Skin epidermis (tissue), 12 donors: ENCODE results near the gene NPEPL1.
"Not testable (repeated sequence)": the region's sequence is repeated elsewhere in the genome, so short reads cannot be mapped to it uniquely, and the experiment has no call there.

Experiments
- H3K27ac ChIP-seq, 21 experiments: fragments of 200-600 bp; sonication (generic) in 11 of 21; one replicate each; pipeline ENCODE4 v1.5.0; 2020; ENCODE audit warnings: mild to moderate bottlenecking in 3 of 21, inconsistent platforms in 2 of 21, moderate library complexity in 2 of 21
- H3K4me3 ChIP-seq, 7 experiments: fragments of 200-600 bp; sonication (generic) in 2 of 7; one replicate each; pipeline ENCODE4 v1.5.0; 2020; ENCODE audit warnings: inconsistent platforms in 2 of 7, mild to moderate bottlenecking in 2 of 7, moderate library complexity in 1 of 7

The NPEPL1 gene, protein sequence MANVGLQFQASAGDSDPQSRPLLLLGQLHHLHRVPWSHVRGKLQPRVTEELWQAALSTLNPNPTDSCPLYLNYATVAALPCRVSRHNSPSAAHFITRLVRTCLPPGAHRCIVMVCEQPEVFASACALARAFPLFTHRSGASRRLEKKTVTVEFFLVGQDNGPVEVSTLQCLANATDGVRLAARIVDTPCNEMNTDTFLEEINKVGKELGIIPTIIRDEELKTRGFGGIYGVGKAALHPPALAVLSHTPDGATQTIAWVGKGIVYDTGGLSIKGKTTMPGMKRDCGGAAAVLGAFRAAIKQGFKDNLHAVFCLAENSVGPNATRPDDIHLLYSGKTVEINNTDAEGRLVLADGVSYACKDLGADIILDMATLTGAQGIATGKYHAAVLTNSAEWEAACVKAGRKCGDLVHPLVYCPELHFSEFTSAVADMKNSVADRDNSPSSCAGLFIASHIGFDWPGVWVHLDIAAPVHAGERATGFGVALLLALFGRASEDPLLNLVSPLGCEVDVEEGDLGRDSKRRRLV

DNA sequence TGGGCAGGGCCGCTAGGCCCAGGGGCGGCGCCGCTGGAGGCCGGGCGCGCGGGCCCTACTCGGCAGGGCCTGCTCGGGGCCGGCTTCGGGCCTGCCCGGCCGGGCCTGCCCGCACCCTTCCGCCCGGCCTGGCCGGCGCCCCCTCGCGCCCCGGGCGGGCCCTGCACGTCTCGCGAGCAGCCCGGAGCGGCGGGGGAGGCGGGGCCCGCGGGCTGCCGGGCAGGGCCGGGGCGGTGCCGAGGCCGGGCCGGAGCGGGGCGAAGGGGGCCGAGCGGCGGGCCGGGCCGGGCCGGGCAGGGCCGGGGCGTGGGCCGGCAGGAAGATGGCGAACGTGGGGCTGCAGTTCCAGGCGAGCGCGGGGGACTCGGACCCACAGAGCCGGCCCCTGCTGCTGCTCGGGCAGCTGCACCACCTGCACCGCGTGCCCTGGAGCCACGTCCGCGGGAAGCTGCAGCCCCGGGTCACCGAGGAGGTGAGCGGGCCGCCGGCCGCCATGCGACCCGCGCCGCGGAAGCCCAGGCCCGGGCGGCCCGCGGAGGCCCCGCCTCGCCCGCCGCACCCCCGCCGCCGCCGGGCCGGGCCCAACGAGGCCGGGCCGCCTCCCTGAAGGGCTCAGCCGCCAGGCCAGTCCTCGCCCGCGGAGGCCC, at the start of gene NPEPL1:
Gene NPEPL1, plus strand, starts transcription at position 222 of the 647 bp plus-strand sequence. Its CDS starts 101 bp downstream, at position 323.
- H3K27ac ChIP-seq = peak within 1 kb of the TSS; percentile 69 to 98 (median 88)
- H3K4me3 ChIP-seq = peak within 1 kb of the TSS; percentile 37 to 54 (median 45)

DNA sequence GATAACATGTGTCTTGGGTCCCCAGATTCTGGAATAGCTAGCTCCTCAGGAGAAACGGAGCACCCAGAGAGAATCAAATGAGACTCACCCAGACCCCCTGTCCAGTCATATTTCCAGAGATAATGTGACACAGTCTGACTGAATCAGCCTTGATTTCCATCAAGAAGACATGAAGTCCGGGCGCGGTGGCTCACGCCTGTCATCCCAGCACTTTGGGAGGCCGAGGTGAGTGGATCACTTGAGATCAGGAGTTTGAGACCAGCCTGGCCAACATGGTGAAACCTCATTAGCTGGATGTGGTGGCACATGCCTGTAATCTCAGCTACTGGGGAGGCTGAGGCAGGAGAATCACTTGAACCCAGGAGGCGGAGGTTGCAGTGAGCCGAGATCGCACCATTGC, 49.7 kb upstream of the NPEPL1 start:
- H3K4me3 ChIP-seq, H3K27ac ChIP-seq: not testable (repeated sequence)

DNA sequence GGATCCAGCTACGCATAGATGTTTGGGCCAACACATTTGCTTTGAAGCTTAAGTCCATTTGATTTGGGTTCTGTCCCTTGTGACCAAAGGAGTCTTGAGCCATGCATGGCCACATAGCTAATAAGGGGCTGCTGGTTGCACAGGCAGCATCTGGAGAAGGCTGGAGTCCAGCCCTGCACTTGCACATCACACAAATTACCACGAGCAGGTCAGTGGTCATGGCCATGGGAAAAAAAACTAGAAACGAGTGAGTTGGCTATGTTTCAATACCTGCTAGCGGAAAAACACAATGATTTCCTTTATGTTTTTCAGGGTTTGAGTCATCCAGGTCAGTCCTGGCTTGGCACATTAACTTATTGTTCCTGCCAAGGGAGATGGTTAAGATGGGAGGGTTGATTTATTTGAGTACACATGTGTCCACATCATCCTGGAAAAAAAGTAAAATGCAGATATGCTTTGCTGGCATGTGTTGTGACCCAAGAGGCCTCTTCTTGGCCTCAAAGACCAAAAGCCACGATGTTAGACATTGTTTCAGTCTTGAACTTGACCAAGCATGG, 47.1 kb upstream of the NPEPL1 start:
- H3K27ac ChIP-seq = no peak overlapping the region
- H3K4me3 ChIP-seq = no peak overlapping the region

DNA sequence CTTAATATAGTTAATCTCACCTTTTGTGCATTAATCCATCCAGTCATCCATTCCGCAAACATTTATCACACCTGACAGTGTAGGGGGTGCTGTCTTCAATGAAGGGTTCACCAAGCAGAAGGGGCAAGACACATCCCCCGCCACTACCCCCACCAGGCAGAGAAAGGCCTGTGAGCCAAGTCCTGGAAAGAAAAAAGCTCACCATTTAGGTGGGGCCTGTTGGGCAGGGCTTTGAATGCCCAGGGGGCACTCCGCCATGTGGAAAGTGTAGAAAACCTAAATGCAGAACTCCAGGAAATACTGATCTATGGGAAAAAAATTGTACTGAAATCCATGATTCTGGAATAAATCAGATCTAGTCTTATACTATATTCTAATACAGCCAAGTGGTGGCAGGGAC, 46.3 kb upstream of the NPEPL1 start:
- Histone ChIP-seq H3K4me3 (no peak overlapping the region), H3K27ac (no peak overlapping the region)

DNA sequence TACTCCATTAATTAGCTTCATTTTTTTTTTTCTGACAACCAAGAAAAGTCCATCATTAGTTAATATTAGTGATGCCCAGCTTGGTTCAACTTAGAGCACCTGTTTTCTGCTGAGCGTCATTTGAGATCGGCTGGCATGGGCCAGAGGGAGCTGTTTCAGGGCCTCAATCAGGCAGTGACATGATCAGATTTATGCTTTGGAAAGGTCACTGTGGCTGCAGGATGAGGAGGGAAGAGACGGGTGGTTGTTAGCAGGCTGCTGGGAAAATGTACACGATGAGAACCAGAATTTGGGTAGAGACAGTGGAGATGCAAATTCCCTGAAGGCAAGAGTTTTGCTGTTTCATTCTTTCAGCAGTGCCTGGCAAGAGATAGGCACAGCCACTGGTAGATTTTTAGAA, 45.9 kb upstream of the NPEPL1 start:
- H3K4me3 ChIP-seq = no peak overlapping the region
- no peak overlapping the region for H3K27ac ChIP-seq

DNA sequence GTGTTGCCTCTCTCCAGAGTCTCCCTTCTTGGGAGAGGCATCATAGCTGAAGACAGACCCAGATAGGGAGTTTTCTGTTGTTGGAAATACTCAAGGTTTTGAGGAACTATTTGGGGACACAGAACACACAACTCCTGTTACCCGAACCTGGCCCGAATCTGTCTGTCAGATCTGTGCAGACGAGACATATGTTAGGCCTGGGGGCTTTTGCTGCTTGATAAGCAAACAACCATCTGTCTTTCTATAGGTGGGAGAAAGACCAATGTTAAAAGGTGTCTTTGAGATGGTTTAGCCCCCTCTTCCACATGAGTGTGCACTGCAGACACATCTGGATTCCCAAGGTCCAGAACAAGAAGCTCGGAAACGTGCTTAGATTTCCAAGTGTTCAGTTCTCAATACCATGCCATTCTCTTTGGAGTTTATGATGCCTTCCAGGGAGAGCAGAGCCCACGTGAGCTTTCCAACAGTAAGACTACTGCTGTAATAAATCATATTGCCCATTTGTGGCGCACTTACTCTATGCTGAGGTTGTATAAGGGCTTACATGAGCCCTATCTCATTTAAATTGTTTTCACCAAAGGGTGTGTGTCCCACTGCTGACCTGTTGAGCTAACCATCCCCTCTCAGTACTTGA, 45.3 kb upstream of the NPEPL1 start:
- Histone ChIP-seq H3K4me3 (no peak overlapping the region), H3K27ac (no peak overlapping the region)

DNA sequence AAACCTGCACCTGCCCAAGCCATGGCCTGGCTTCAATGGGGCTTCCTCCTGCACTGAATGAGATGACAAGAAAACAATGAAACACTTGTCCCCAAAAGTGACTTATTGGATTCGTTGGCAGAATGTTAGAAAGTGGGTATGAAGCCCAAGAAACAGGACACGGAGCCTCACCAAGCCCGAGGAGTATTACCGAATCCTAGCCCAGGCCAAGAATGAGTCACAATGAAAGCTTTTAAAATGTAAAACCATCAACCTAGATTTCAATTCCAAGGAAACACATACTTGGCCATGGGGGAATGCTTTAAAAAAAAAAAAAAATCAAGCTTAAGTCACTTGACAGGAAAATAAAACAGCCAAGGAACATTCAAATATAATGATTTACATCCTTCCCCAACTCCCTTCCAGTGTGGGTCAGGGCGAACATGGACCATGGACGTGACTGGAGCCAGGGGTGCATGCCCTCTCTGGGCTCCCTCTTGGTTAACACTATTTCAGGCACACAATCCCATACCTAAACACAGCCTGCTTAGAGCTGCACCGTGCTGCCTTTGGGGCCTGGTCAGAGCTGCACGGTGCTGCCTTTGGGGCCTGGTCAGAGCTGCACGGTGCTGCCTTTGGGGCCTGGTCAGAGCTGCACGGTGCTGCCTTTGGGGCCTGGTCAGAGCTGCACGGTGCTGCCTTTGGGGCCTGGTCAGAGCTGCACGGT, 44.7 kb upstream of the NPEPL1 start:
- Histone ChIP-seq H3K4me3 (no peak overlapping the region), H3K27ac (peak overlapping the region in 1 of 21 experiments; percentile 9)

DNA sequence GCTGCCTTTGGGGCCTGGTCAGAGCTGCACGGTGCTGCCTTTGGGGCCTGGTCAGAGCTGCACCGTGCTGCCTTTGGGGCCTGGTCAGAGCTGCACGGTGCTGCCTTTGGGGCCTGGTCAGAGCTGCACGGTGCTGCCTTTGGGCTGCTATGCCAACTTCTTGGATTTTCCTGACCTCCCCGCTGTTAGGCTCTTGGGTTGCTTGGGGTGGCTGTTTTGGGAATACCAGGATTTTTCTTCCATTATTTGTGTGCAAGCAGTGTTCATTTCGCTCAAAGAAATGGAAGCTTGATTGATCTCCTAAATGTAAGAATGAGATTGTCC, 44.1 kb upstream of the NPEPL1 start:
- H3K27ac ChIP-seq = peak overlapping the region in 1 of 21 experiments; percentile 9
- not testable (repeated sequence) for H3K4me3 ChIP-seq

DNA sequence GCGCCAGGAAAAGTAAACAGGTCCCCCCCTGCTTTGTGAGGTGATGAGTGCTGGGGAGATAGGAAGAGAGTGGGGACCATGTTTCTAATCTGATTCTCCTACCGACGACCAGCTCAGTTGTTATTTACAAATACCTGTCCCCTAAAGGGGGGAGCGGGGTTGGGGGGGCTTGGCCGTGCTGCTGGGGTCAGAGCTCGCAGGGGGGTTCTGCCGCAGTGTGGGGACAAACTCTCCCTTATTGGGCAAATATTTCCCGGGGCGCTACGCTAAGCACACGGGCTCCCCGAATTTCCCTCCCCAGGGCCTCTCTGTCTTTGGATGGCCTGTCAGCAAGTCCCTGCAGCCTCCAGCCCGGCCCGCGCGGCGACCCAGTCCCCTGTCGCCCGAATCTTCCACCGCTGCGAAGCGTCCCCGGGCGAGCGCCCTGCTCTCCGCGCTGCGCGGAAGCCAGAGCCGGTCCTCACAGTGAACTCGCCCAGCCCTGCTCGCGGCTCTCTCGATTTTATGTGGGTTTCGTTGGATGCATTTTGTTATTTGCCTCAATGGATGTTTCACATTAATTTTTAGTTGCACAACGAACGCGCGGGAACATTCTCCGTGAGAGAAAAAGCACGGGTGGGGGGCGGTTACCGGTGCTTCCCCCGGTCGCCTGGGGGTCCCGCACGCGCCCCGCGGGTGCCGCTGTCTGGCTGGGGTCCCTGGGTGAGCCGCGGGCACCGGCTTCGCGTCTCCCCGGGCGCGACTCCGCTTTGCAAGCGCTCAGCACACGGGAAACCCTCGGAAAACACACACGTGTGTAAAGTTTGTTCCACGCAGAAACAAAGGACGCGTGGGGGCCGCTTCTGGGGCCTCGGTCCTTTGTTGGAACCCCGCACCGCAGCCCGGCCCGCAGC, 43.1 kb upstream of the NPEPL1 start:
- peak overlapping the region; percentile 78 to 99 (median 92) for H3K4me3 ChIP-seq
- peak overlapping the region; percentile 72 to 96 (median 92) for H3K27ac ChIP-seq

DNA sequence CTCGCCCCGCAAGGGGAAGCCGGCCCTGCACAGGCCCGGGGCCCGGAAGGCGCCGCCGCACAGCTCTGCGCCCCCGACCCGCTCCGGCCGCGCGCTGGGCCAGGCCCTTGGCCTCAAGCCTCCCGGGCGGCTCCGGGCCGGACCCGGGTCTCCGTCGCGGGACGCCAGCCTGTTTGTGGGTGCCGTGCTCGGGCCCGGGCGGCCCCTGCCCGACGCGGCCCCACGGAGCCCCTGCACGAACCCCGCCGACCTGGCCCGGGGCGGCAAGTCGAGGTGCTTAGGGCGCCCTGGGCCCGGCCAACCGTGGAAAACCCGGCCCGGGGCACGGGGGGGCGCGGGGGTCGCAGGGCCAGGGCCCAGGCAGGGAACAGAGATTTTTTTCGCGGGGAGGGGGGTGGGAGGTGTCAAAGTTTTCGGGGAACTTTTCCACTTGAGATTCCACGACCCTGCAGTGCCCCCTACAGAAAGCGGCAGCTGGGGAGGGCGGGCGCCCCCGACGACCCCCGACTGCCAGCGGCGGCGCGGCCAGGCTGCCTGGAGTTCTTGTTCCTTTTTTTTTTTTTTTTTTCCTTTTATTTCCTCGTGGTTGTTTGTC, 42.3 kb upstream of the NPEPL1 start:
- Histone ChIP-seq H3K27ac (peak overlapping the region; percentile 72 to 96 (median 92)), H3K4me3 (peak overlapping the region; percentile 78 to 99 (median 92))

DNA sequence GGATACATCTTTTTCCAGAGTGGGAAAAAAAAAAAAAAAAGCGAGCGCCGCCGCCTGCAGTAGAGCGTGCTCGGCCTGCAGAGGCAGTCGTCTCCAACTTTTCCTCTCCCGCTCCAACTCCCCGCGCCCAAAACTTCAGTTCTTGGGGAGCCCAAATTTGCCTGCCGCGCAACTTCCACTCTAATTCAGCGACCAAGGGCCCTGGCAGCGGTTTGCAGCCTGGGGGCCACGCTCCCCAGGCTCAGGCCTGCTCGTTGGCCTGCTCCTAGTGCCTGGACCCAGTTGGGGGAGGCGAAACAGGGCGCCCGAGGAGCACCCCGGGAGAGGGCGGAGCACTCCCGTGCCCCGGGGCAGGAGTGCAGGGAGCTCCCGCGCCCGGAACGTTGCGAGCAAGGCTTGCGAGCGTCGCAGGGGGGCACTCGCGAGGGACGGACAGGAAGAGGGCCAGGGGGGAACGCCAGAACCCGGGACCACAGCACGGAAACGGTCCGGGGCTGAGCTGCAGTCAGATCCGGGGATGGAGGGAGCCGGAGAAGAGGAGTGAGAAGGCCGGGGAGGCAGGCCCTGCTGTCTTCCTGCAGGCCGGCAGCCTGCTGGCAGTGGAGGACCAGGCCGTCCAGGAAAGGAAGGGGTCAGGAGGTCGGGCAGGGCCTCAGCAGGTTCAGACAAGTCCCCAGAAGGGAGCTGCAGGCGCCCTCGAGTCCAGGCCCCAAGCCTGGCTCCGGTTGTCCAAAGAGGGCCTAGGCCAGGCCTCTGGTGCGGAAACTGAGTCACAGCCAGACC, 41.6 kb upstream of the NPEPL1 start, which contains the start of gene STX16:
Gene STX16, plus strand, starts transcription at position 508 of the 783 bp plus-strand sequence. CDS start 724 bp downstream, outside the sequence.
- Histone ChIP-seq H3K4me3 (peak within 1 kb of the TSS; percentile 78 to 99 (median 92)), H3K27ac (peak within 1 kb of the TSS; percentile 72 to 96 (median 92))

DNA sequence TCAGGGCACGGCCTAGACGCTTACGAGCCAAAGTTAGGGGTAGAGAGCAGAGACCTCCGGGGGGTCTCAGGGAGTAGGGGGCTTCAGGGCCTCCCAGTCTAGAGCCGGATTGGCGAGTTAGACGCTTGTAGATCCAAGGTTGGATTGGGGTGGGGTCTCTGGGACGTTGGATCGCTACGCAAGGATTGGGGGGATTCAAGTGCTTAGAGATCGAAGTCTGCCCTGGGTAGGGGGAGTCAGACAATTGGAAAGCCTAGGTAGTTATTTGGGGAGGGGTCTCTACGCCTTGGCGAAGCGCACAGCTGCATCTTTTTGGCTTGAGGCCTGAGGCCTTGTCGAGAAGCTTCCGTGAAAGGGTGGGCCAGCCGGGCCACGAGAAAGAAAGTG, 41.0 kb upstream of the NPEPL1 start:
- H3K27ac ChIP-seq = peak overlapping the region; percentile 72 to 96 (median 92)
- H3K4me3 ChIP-seq = peak overlapping the region; percentile 78 to 99 (median 92)

DNA sequence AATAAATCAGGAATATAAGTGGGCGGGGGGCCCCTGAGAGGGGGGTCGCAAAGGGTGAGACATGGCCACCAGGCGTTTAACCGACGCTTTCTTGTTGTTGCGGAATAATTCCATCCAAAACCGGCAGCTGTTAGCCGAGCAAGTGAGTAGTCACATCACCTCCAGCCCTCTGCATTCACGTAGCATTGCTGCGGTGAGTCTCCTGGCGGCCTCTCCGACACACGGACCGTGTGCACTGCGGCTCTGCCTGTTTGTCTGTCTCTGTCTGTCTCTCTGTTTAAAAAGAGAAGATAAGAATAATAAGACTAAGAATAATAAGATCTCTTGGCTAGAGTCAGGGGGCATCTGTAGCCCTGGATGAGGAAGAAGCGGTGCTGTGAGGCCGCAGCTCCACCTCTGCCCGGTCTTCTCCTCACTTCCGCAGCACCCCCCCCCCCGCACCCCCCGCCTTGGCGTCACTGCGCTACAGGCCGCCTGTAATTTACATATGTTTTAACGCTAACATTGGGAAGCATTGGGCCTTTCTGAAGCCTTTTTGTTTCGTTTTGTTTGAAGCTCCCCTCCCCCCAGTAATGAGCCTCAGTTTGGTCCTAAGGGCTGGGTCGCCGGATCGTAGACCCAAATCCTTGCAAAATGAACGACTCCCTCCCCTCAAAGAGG, 40.5 kb upstream of the NPEPL1 start:
- peak overlapping the region; percentile 72 to 96 (median 92) for H3K27ac ChIP-seq
- peak overlapping the region; percentile 78 to 99 (median 92) for H3K4me3 ChIP-seq

DNA sequence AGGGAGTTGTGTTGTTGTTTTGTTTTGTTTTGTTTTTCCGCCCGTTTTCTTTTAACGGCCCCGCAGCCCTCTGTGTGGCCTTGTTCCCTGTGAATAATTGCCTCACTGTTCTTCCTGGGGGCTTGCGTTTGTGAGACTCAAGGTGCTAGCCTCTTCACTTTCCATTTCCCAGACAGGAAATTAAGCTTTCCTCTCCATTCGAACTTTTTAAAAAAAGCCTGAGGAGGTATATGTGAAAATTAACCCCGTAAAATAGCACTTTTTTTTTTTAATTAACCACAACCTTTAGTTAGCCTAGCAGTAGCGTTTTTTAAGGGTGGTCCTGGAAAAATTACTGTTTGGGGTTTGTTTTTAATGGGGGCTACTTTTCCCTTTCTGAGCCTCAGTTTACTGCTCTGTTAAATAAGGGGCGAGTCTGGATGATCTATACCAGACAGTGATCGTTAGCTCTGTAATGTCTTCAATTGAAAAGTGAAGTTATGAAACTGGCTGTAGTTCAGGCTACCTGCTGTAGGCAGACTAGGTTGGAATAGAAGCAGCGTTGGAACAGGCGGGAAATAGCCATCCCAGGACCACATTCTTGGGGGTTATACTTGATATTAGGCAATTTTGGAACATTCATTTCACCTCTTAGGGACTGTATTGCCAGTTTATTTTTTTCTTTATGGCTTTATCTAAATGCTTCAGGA, 39.9 kb upstream of the NPEPL1 start:
- Histone ChIP-seq H3K4me3 (peak overlapping the region; percentile 78 to 99 (median 92)), H3K27ac (peak overlapping the region; percentile 27 to 96 (median 92))

DNA sequence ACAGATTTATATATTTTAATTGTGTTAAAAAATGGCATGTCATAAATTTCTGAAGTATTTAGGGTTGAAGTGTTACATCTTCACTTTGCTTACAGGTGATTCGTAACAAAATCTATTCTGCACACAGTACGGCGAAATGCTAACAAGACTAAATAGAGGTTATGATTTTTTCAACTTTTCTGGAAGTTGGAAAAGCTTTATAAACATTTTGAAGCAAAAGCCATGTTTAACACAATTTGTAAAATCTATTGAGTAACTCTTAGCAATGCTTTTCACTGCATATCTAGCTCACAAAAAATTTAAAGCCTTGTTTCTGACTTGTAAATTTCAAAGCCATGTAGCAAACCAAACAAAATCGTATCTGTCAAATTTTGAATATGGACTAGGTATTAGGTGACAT, 38.3 kb upstream of the NPEPL1 start:
- H3K4me3 ChIP-seq = no peak overlapping the region
- H3K27ac ChIP-seq = peak overlapping the region in 3 of 21 experiments; percentile 13 to 96 (median 96)
